Pancreas (tissue), 10 donors: ENCODE data around the gene PTGIS. TPM values are rescaled to one million over a fixed set of nuclear protein-coding genes. Genes with fewer than 3 reads are reported as not detected.

Experiments used
- ATAC-seq, 4 donors: fragments of 200-7000 bp; cut with Tn5 transposase; one replicate each; pipeline versions ENCODE4 v1.8.0 to v1.9.1; 2020; ENCODE audit warnings: mild to moderate bottlenecking in 4 of 4, moderate library complexity in 4 of 4
- DNase-seq, 6 donors: peaks; one replicate each; pipeline ENCODE4 v3.0.0-alpha.2; 2020
- FAIRE-seq: peaks from 2 replicates; lab custom pipeline; 2012; peaks lifted over from hg19 to GRCh38; lab: Jason Lieb, UNC
- H3K27ac ChIP-seq, 4 donors: fragments of 200-600 bp; sonication (generic); 1 replicate in 3 of 4; 2 replicates in 1 of 4; pipeline versions ENCODE4 v1.5.0 to v1.8.0; 2020
- H3K27me3 ChIP-seq, 4 donors: fragments of 200-600 bp; one replicate each; pipeline ENCODE4 v1.8.0; 2021
- H3K36me3 ChIP-seq, 3 donors: fragments of 200-600 bp; sonication (generic) in 1 of 3; one replicate each; pipeline versions ENCODE4 v1.5.0 to v1.8.0; 2020 to 2021
- H3K4me1 ChIP-seq, 3 donors: fragments of 200-600 bp; one replicate each; pipeline ENCODE4 v1.8.0; 2021
- H3K4me3 ChIP-seq, 4 donors: fragments of 200-600 bp; sonication (generic) in 2 of 4; one replicate each; pipeline versions ENCODE4 v1.5.0 to v1.8.0; 2020 to 2021
- H3K9me3 ChIP-seq, 4 donors: fragments of 200-600 bp; one replicate each; pipeline ENCODE4 v1.8.0; 2021
- CTCF ChIP-seq, 4 donors: fragments of 200-600 bp; sonication (generic) in 3 of 4; IDR thresholded peaks; one replicate each; pipeline versions ENCODE4 v1.5.0 to v1.8.0; 2021; ENCODE audit warnings: antibody characterized with exemption in 4 of 4
- WGBS, 2 donors: extraction: QIAGEN DNeasy Blood & Tissue Kit; methylation state at CpG; one replicate each; pipeline ENCODE4 v1.1.7; 2013; 5-methylcytosine and 5-hydroxymethylcytosine counted together
- intact Hi-C, 3 donors: fragments of 100-400 bp; cut with DNase I; formaldehyde crosslinking; loops; one replicate each; pipeline versions ENCODE4 v1.11.1 to v1.14.2; 2022
- polyA plus RNA-seq, 2 donors: library from polyadenylated mRNA; stranded (reverse); fragments of 200-250 nt; gene quantifications; one replicate each; pipeline ENCODE4 v1.2.3, GENCODE V29; 2013
- total RNA-seq, 6 donors: library from RNA; stranded (reverse); fragmentation: NEBNext Ultra II Directional in 4 of 6; extraction: Animal tissue kit (Norgen Biotek cat#: 25700) in 4 of 6; gene quantifications; one replicate each; pipeline versions ENCODE4 v1.2.1 to v1.2.4, GENCODE V29; 2021 to 2023
- donor health status: healthy with polysubstance abuse.
- donor health status: DM: no; HTN: no; CAD: no; lungs with moderate emphysema.
- donor health status: DM: no; HTN: no; CAD: no.
- donor health status: control.
- donor health status: control.
- donor health status: Bipolar disorder and iron deficiency.
- donor health status: DM: yes; HTN: yes; CAD: no.
- donor health status: DM: no; HTN: no; CAD: no.
- donor health status: DM: no; HTN: no; CAD: no.
- donor health status: DM: yes; HTN: yes; CAD: no.

The PTGIS gene
- total and polyA plus RNA-seq, 8 donors = 1.2 to 16.2 (median 2.9) TPM

DNA sequence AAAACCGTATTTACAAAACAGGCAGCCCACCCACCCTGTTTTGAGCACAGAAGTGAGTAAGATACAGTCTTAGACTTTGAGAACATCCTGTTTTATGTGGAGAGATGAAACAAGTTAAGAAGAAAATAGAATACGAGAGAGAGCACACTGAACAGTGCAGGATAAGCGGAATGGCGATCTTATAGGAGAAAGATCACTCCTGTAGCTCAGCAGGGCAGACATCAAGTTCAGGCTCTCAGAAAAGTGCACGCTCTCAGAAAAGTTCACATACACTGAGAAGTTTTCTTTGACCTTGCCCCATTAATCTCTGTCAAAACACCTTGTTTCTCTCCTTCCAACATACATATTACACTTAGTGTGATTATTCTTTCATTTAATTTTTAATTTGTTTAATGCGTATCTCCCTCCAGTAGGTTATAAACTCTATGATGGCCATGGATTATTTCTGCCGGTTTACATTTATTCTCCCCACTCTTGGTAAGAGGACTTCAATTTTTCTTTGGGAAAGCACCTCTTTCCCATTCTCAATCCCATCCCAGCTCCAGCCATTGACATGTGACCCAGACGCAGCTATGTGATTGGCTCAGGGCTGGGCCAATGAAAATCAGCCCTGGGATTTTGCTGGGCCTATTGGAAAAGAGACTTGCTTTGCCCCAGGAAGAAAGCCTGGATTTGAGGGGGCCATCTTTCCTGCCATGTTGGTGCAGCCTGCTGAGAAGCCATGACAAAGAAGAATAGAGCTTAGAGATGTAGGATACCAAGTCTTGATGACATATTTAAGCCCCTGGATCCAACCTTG is 101.6 kb downstream of the PTGIS start:
- FAIRE-seq = no peak
- no peak for ATAC-seq
- no peaks in the 10 kb centered on the region for H3K4me1 ChIP-seq
- no peaks in the 10 kb centered on the region for H3K36me3 ChIP-seq
- TF ChIP-seq CTCF (IDR thresholded peaks at IDR 0.05) = no peak
- 83 to 84% methylated on average over 8 of the region's 8 CpGs for WGBS, 2 donors
- intact Hi-C loops = no loop called here
- no peaks in the 10 kb centered on the region for H3K27me3 ChIP-seq
- no peaks in the 10 kb centered on the region for H3K9me3 ChIP-seq
- DNase-seq = no peak
- no peak overlapping the region for H3K4me3 ChIP-seq
- no peak overlapping the region for H3K27ac ChIP-seq

- no peak for ATAC-seq
- Histone ChIP-seq H3K4me3 (no peak overlapping the region), H3K27me3 (no peaks in the 10 kb centered on the region), H3K36me3 (no peaks in the 10 kb centered on the region), H3K27ac (no peak overlapping the region), H3K4me1 (no peaks in the 10 kb centered on the region), H3K9me3 (no peaks in the 10 kb centered on the region)
- DNase-seq = no peak
- no peak for TF ChIP-seq CTCF (IDR thresholded peaks at IDR 0.05)
- WGBS, 2 donors = 89 to 96% methylated on average over 7 of the region's 7 CpGs
- intact Hi-C loops = no loop called here
- FAIRE-seq = no peak
Observed at GRCh38 chr20:49464556-49464955, 103.4 kb downstream of the PTGIS start.

DNA sequence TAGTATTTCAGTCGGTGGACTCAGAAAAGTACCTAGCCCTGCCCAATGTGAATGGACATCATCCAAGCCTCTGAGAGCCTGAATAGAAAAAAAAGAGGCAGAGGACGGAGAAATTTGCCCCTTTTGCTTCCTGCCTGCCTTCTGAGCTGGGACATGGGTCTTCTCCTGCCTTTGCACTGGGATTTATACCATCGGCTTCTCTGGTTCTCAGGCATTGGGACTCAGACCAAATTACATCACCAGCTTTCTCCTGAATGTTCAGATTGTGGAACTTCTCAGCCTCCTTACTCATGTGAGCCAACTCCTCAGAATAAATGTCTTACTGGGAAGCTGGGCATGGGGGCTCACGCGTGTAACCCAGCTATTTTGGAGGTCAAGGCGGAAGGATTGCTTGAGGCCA is 105.3 kb downstream of the PTGIS start:
- no peak overlapping the region for H3K4me3 ChIP-seq
- ATAC-seq (peak in 1 of 4 donors; percentile 33), DNase-seq (no peak), FAIRE-seq (no peak)
- intact Hi-C loops = no loop called here
- no peaks in the 10 kb centered on the region for H3K27me3 ChIP-seq
- H3K27ac ChIP-seq = no peak overlapping the region
- H3K36me3 ChIP-seq = no peaks in the 10 kb centered on the region
- no peak for TF ChIP-seq CTCF (IDR thresholded peaks at IDR 0.05)
- H3K4me1 ChIP-seq = no peaks in the 10 kb centered on the region
- WGBS, 2 donors = 59 to 66% methylated on average over 6 of the region's 6 CpGs
- no peaks in the 10 kb centered on the region for H3K9me3 ChIP-seq

DNA sequence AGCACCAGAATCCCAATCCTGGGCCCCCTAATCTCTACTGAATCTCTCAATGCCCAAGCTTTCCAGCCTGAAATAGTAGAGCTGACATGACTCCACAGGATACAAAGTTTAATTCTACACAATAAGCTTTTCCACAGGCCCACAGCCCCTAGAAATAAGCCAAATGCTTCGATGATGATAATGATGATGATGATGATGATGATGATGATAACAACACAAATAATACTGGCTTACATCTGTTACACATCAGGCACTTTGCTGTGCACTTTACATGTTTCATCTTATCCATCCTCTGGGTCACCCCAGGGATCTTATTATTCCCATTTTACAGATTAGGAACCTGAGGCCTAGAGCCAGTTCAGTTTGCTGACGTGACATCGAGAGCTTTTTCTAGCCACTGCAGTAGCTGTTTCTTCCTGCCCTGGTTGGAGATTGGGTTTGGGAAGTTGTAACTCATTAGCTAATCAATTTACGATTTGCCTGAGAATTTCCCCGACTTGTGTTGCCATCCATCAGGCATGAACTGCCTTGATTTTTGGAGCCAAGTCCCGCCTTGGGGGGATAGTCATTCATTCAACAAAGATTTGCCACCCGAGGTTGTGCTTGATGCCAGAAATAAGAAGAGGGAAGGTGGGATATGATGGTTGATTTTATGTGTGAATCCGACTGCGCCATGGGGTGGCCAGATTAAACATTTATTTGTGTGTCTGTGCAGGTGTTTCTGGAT is 105.9 kb downstream of the PTGIS start:
- no peaks in the 10 kb centered on the region for H3K27me3 ChIP-seq
- H3K27ac ChIP-seq = no peak overlapping the region
- H3K36me3 ChIP-seq = no peaks in the 10 kb centered on the region
- DNase-seq = no peak
- 46 to 61% methylated on average over 9 of the region's 9 CpGs for WGBS, 2 donors
- FAIRE-seq = no peak
- no peak overlapping the region for H3K4me3 ChIP-seq
- no peaks in the 10 kb centered on the region for H3K9me3 ChIP-seq
- TF ChIP-seq CTCF (IDR thresholded peaks at IDR 0.05) = no peak
- intact Hi-C loops = no loop called here
- ATAC-seq = peak in 3 of 4 donors; percentile 17 to 30 (median 28)
- H3K4me1 ChIP-seq = no peaks in the 10 kb centered on the region
